NCI-H1105 treated with DMSO at 0.1 percent for 48 hours (cell line): Measurements from ENCODE around the gene DARS2.
A peak's percentile ranks its signal among the peaks of the same experiment; 100 is the strongest.

Source experiments
- DNase-seq: peaks from one replicate; lab custom pipeline; 2025; lab: John Stamatoyannopoulos, UW

Gene DARS2

DNA sequence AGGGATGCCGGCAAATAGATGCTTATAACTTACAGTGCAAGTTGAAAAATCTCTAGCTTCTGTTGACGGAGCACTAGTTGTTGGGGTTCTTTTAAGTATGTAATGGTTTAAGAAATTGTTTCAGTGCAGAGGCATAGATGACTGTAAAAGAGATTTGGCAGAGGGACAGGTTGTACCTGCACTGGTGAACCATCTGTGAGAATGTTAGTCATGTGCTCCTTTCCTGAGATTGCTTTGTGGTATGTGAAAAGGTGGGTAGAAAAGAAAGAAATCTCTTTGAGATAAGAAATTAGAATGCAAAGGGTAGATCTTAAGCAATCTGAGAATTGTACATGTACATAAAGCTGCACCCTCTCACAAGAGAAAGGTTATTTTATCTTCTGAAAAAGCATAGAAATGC, 63.2 kb downstream of the DARS2 start:
- DNase-seq, result no peak

DNA sequence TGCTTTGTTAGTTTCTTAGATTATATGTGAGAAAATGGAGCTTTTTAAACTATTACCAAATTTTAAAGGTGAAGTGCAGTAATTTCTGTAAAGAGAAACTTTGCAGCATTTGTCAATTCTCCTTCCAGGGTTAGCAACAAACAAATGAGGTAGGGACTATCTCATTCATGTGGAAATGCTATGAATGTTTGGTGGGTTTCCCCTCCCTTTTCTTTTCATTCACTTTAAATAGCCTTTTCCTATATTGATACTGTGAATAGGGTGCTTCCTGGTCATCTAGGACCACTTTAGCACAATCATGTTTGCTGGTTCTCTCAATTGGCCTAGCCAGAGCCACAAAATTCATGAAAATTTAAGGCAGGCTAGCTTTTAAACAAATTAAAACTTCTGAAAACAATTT, 64.3 kb downstream of the DARS2 start:
- DNase-seq, result no peak

DNA sequence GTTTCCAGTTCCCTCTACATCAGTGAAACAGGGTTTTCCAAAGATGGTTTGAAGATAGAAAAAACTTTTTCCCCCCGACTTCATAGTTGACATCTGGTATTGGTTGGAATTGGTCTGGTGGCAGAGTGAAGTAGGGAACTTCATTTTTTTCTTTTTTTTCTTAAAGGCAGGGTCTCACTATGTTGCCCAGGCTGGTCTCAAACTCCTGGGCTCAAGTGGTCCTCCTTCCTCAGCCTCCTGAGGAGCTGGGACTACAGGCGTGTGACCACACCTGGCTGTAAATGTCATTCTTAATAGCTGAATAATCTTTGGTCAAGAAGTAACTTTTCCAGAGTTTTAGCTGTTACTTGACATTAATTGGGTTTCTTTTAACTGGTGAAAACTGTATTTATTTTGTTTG, 65.4 kb downstream of the DARS2 start:
- DNase-seq, result no peak

DNA sequence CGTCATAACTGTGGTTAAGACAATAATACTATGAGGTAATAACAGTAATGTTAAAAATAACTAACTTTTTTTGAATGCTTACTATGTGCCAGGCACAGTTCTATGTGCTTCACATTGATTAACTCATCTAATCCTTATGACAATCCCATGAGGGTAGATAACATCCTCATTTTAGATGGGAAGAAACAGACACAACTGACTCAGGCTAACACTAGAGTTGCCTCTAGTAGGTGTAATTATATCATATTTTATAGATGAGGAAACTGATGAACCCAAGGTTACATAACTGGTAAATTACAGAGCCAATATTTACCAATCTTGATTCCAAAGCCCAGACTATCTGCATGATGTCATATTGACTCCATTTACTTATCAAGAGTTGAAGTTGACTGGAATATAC, 69.1 kb downstream of the DARS2 start:
- no peak for DNase-seq

DNA sequence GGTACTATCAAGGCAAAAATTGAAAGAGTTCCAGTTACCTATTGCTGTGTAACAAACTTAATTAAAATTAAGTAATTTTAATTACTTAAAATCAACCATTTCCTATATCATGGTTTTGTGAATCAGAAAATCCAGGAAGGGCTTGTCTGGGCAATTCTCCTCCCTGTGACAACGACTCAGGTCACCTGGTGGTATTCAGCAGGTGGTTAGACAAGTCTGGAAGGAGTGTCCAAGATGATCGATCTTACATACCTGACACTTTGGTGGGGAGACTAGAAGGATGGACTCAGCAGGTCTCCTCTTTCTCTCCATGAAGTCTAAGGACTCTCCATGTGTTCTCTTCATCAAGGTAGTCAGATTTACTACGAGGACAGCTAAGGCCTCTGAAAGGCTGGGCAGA, 69.7 kb downstream of the DARS2 start:
- DNase-seq, result no peak

DNA sequence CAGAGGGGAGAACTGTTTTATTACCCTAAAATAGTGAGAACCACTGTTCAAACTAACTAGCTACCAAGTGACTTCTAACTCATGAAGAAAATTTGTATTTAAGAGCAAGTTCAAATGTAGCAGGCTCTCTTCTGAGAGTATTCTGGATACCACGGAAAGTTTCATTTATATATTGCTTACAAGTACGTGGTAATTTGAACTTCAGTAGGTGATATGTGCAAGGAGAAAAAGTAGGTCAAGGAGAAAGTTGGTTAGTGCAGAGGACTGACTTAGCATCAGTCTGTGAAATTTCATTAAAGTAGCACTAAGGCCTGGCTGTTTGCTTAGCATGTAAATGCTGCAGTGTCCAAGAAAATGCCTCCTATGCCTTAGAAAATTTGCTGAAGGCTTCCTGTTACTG, 76.0 kb downstream of the DARS2 start:
- DNase-seq, result no peak

DNA sequence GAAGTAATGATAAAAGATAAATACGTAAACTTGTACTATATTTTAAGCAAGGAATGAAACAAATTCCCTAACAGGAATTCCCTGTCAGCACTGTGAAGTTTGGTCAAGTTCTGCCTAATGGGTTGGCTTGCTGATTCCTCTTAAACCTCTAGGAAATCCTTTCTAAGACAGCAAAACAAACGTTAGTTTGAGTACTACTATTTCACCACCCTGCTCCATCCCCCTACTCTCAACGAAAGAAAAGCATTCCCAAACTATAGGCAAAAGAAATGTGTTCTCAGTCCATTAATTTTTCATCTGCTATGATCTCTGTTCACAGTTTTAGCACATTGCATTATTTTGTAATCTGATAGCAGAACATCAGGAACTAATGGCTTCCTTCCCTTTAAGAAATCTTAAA, 76.5 kb downstream of the DARS2 start:
- no peak for DNase-seq

DNA sequence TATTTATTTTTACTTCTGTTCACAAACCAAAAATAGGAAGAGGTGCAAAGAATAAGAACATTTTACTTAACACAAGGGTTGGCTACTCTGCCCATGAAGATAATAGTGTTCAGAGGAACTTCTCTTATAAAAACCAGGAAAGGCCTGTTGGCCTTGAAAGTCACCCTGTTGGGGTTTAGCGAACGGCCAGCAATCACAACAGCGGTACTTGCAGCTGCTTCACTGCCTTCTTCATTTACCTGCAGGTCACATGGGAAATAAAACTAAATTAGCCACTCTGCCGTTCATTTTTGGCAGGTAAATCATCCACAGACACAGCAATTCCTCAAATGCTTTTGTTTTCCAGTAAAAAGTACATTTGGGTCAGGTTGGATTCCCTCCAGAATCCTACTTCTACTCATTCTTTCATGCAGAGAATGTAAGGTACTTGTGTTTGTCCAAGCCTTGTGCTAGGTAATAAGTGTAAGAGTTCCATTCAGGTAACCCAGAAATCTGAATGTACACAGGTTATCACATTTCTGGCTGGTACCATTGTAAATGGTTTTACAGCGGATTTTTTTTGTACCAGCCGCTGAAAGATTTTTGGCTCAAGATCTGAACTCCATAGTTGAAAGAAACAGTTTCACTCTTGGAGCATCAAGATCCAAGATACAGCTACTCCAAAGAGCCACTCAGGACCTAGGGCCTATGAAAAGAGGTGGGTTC, 79.5 kb downstream of the DARS2 start:
- DNase-seq, result peak; percentile 73
